ENCODE measurements around the gene KIFC1. TPM values are rescaled to one million over a fixed set of nuclear protein-coding genes. Genes with fewer than 3 reads are reported as not detected.
A peak's percentile ranks its signal among the peaks of the same experiment; 100 is the strongest.

KIFC1 gene
- total RNA-seq, 1 experiment from 2014 or later: 73.8 TPM

GRCh38 chr6:33443619-33444504 is 52.2 kb downstream of the KIFC1 start:
- H3K27ac ChIP-seq (ENCODE audit: insufficient read length, low read depth, low read length): no peak overlapping the region
- no CpG with 5 or more reads among the region's 18 CpGs for WGBS (ENCODE audit: extremely low coverage, insufficient read length, low lambda C conversion rate)

More at GRCh38 chr6:33443619-33444504, 52.2 kb downstream of the KIFC1 start:
- no peak overlapping the region for H2BK120ac ChIP-seq (ENCODE audit: low read depth, low read length, poor library complexity, severe bottlenecking)
- H3K4me2 ChIP-seq (ENCODE audit: insufficient read depth, insufficient read length, low read length): no peak overlapping the region
- no peak overlapping the region for H3K23ac ChIP-seq (ENCODE audit: insufficient read length, low read depth, low read length)
- no peak overlapping the region for H2BK5ac ChIP-seq (ENCODE audit: insufficient read length, low read length)
- no peak overlapping the region for H2BK12ac ChIP-seq (ENCODE audit: insufficient read length, low read depth, low read length)
- no peak for TF ChIP-seq CTCF (conservative IDR thresholded peaks at IDR 0.05)
- H3K18ac ChIP-seq (ENCODE audit: insufficient read length, low read depth, low read length): no peak overlapping the region
- Mint-ChIP-seq H3K27me3 (ENCODE audit: low read depth) (no peaks in the 10 kb centered on the region; the same call in 1 of the 2 replicates), H3K27ac (peak overlapping the region in 1 of 3 experiments; percentile 62; a peak in 1 of 7 replicates), H3K4me3 (no peak overlapping the region; a peak in 1 of 5 replicates), H3K9me3 (no peaks in the 10 kb centered on the region), H3K36me3 (ENCODE audit: insufficient read depth in 1 of 3, low read depth in 3 of 3) (peaks cover 73 to 95% (median 91%) of the 10 kb centered on the region in 3 experiments), H3K4me1 (peaks cover 0 to 3% of the 10 kb centered on the region in 2 experiments; a peak in 1 of 4 replicates)
- H3T11ph ChIP-seq (ENCODE audit: low read length): no peak overlapping the region
- H2AK5ac ChIP-seq (ENCODE audit: insufficient read length, low read length): no peak overlapping the region
- H3K27me3 ChIP-seq (ENCODE audit: insufficient read depth, low read length): no peaks in the 10 kb centered on the region
- H2BK20ac ChIP-seq (ENCODE audit: low read depth, low read length, poor library complexity, severe bottlenecking): no peak overlapping the region
- H3K9me3 ChIP-seq (ENCODE audit: control insufficient read depth, low read depth, low read length): no peaks in the 10 kb centered on the region
- H4K91ac ChIP-seq (ENCODE audit: insufficient read length, low read depth, low read length): no peak overlapping the region
- H3K79me2 ChIP-seq (ENCODE audit: insufficient read depth, low read length): no peaks in the 10 kb centered on the region
- DNase-seq: no peak
- H3K23me2 ChIP-seq (ENCODE audit: insufficient read length, low read depth, low read length, poor library complexity, severe bottlenecking): no peaks in the 10 kb centered on the region
- H4K8ac ChIP-seq (replicated peaks; ENCODE audit: insufficient read length, low read depth, low read length): no peak overlapping the region
- H3K56ac ChIP-seq (ENCODE audit: insufficient read length, low read depth, low read length): no peak overlapping the region
- H3K4me1 ChIP-seq (ENCODE audit: insufficient read depth, low read length): no peaks in the 10 kb centered on the region
- H3K14ac ChIP-seq (ENCODE audit: insufficient read depth, low read length): no peak overlapping the region
- H4K5ac ChIP-seq (ENCODE audit: insufficient read length, low read depth, low read length): no peak overlapping the region
- H3K9ac ChIP-seq (ENCODE audit: extremely low read depth, insufficient read length, low read length): no peak overlapping the region
- no peaks in the 10 kb centered on the region for H4K20me1 ChIP-seq (ENCODE audit: control insufficient read depth, insufficient read depth, insufficient read length)
- no peak overlapping the region for H3K4ac ChIP-seq (ENCODE audit: low read depth, low read length)
- no peak overlapping the region for H2BK15ac ChIP-seq (ENCODE audit: low read depth, low read length)
- no peaks in the 10 kb centered on the region for H3K79me1 ChIP-seq (ENCODE audit: insufficient read depth, low read depth, low read length, poor library complexity, severe bottlenecking)
- no peak overlapping the region for H2AFZ ChIP-seq (ENCODE audit: low read length)
